HEK293 (cell line): ENCODE measurements around the gene RFX2.

Source experiments
- CTCF ChIA-PET: fragments of 350-600 bp; formaldehyde crosslinking; extraction: SDS; loops from one replicate; lab custom pipeline; 2021; ENCODE audit warnings: antibody characterized with exemption; lab: Yijun Ruan, JAX
- POLR2A ChIA-PET: fragments of 300-600 bp; formaldehyde crosslinking; extraction: SDS; loops from one replicate; lab custom pipeline; 2020; ENCODE audit warnings: antibody characterized with exemption, inconsistent platforms; lab: Yijun Ruan, JAX
- H3K27ac ChIP-seq: fragments of 200-500 bp; sonication (Bioruptor generic); 2 replicates; pipeline ENCODE4 v1.5.1; 2014; ENCODE audit warnings: low read depth, low read length, control low read depth, inconsistent platforms; ENCODE audit errors: extremely low read depth
- H3K36me3 ChIP-seq, 2 experiments: fragments of 200-500 bp in 1 of 2; sonication (Bioruptor generic) in 1 of 2; 1 replicate in 1 of 2; 2 replicates in 1 of 2; pipeline ENCODE4 v1.5.1; 2014 to 2017; ENCODE audit warnings: inconsistent platforms in 2 of 2, low read length in 2 of 2; ENCODE audit not compliant: control insufficient read depth in 2 of 2, insufficient read depth in 1 of 2
- H3K4me1 ChIP-seq: fragments of 200-500 bp; sonication (Bioruptor generic); 2 replicates; pipeline ENCODE4 v1.5.1; 2014; ENCODE audit warnings: mild to moderate bottlenecking, low read length, inconsistent platforms; ENCODE audit not compliant: control insufficient read depth, insufficient read depth
- H3K4me3 ChIP-seq: 2 replicates; pipeline ENCODE4 v1.5.1; 2011; ENCODE audit warnings: low read depth, mild to moderate bottlenecking, control low read depth, low read length, moderate library complexity
- H3K9me3 ChIP-seq: fragments of 200-500 bp; sonication (Bioruptor generic); 2 replicates; pipeline ENCODE4 v1.5.1; 2014; ENCODE audit warnings: low read depth, low read length, inconsistent platforms; ENCODE audit not compliant: control insufficient read depth, insufficient read depth
- BCL11B ChIP-seq: fragments of 450-650 bp; formaldehyde crosslinking; IDR thresholded peaks from 2 replicates; pipeline ENCODE4 v1.5.1; 2016; ENCODE audit warnings: low read depth, missing biosample characterization, missing genetic modification characterization
- CTCF ChIP-seq: fragments of 450-650 bp; formaldehyde crosslinking; IDR thresholded peaks from 2 replicates; pipeline ENCODE4 v1.5.1; 2016; ENCODE audit warnings: missing biosample characterization, missing genetic modification characterization
- FEZF1 ChIP-seq: fragments of 450-650 bp; formaldehyde crosslinking; IDR thresholded peaks from 2 replicates; pipeline ENCODE4 v1.5.1; 2016; ENCODE audit warnings: missing biosample characterization, missing genetic modification characterization
- HIC1 ChIP-seq: fragments of 450-650 bp; formaldehyde crosslinking; IDR thresholded peaks from 2 replicates; pipeline ENCODE4 v1.5.1; 2016; ENCODE audit warnings: missing biosample characterization, missing genetic modification characterization
- IKZF3 ChIP-seq: fragments of 450-650 bp; IDR thresholded peaks from 2 replicates; pipeline ENCODE4 v1.5.0; 2018; ENCODE audit warnings: missing biosample characterization, mild to moderate bottlenecking, missing genetic modification characterization, moderate library complexity
- KLF16 ChIP-seq: fragments of 450-650 bp; formaldehyde crosslinking; IDR thresholded peaks from 2 replicates; pipeline ENCODE4 v1.5.1; 2017; ENCODE audit warnings: missing biosample characterization, missing genetic modification characterization
- ZBTB26 ChIP-seq: fragments of 450-650 bp; formaldehyde crosslinking; optimal IDR thresholded peaks from 2 replicates; pipeline ENCODE3; 2016; ENCODE audit warnings: missing biosample characterization, mild to moderate bottlenecking, missing genetic modification characterization
- ZBTB6 ChIP-seq: fragments of 450-650 bp; formaldehyde crosslinking; IDR thresholded peaks from 2 replicates; pipeline ENCODE4 v1.5.1; 2017; ENCODE audit warnings: missing biosample characterization, missing genetic modification characterization
- ZBTB8A ChIP-seq: fragments of 450-650 bp; formaldehyde crosslinking; IDR thresholded peaks from 2 replicates; pipeline ENCODE4 v1.5.1; 2016; ENCODE audit warnings: missing biosample characterization, missing genetic modification characterization
- ZEB2 ChIP-seq: fragments of 450-650 bp; formaldehyde crosslinking; IDR thresholded peaks from 2 replicates; pipeline ENCODE4 v1.5.1; 2016; ENCODE audit warnings: missing biosample characterization, missing genetic modification characterization
- ZFP37 ChIP-seq: fragments of 450-650 bp; formaldehyde crosslinking; IDR thresholded peaks from 2 replicates; pipeline ENCODE4 v1.5.1; 2016; ENCODE audit warnings: missing biosample characterization, missing genetic modification characterization
- ZFP41 ChIP-seq: fragments of 450-650 bp; formaldehyde crosslinking; IDR thresholded peaks from 2 replicates; pipeline ENCODE4 v1.5.1; 2016; ENCODE audit warnings: missing biosample characterization, missing genetic modification characterization, borderline replicate concordance
- ZIC2 ChIP-seq: fragments of 450-650 bp; formaldehyde crosslinking; IDR thresholded peaks from 2 replicates; pipeline ENCODE4 v1.5.1; 2016; ENCODE audit warnings: missing biosample characterization, missing genetic modification characterization
- ZNF18 ChIP-seq: fragments of 450-650 bp; formaldehyde crosslinking; IDR thresholded peaks from 2 replicates; pipeline ENCODE4 v1.5.1; 2016; ENCODE audit warnings: missing biosample characterization, missing genetic modification characterization
- ZNF214 ChIP-seq: fragments of 450-650 bp; formaldehyde crosslinking; IDR thresholded peaks from 2 replicates; pipeline ENCODE4 v1.5.1; 2017; ENCODE audit warnings: missing biosample characterization, mild to moderate bottlenecking, missing genetic modification characterization, borderline replicate concordance
- ZNF302 ChIP-seq: fragments of 450-650 bp; formaldehyde crosslinking; IDR thresholded peaks from 2 replicates; pipeline ENCODE4 v1.5.1; 2016; ENCODE audit warnings: missing biosample characterization, missing genetic modification characterization, low read depth
- ZNF324 ChIP-seq: fragments of 450-650 bp; formaldehyde crosslinking; IDR thresholded peaks from 2 replicates; pipeline ENCODE4 v1.5.1; 2016; ENCODE audit warnings: missing biosample characterization, missing genetic modification characterization
- ZNF341 ChIP-seq: fragments of 450-650 bp; formaldehyde crosslinking; IDR thresholded peaks from 2 replicates; pipeline ENCODE4; 2016; ENCODE audit warnings: low read depth, missing biosample characterization, missing genetic modification characterization
- ZNF398 ChIP-seq: fragments of 450-650 bp; formaldehyde crosslinking; IDR thresholded peaks from 2 replicates; pipeline ENCODE4 v1.5.1; 2017; ENCODE audit warnings: missing biosample characterization, missing genetic modification characterization
- ZNF548 ChIP-seq: fragments of 450-650 bp; formaldehyde crosslinking; IDR thresholded peaks from 2 replicates; pipeline ENCODE4 v1.5.1; 2016; ENCODE audit warnings: missing biosample characterization, missing genetic modification characterization
- ZNF76 ChIP-seq: fragments of 450-650 bp; formaldehyde crosslinking; IDR thresholded peaks from 2 replicates; pipeline ENCODE4; 2016; ENCODE audit warnings: low read depth, missing biosample characterization, missing genetic modification characterization, borderline replicate concordance
- ZNF777 ChIP-seq: fragments of 450-650 bp; formaldehyde crosslinking; IDR thresholded peaks from 2 replicates; pipeline ENCODE4 v1.5.1; 2017; ENCODE audit warnings: missing biosample characterization, missing genetic modification characterization, borderline replicate concordance
- ZNF837 ChIP-seq: fragments of 450-650 bp; formaldehyde crosslinking; IDR thresholded peaks from 2 replicates; pipeline ENCODE4 v1.5.1; 2016; ENCODE audit warnings: missing biosample characterization, missing genetic modification characterization
- ZNF843 ChIP-seq: fragments of 450-650 bp; formaldehyde crosslinking; IDR thresholded peaks from 2 replicates; pipeline ENCODE4 v1.5.1; 2016; ENCODE audit warnings: missing biosample characterization, missing genetic modification characterization

Gene RFX2

GRCh38 chr19:5967571-5967970, 142.7 kb downstream of the RFX2 start:
- H3K4me3 ChIP-seq = no peak overlapping the region
- peaks cover 11% of the 10 kb centered on the region for H3K4me1 ChIP-seq
- ChIA-PET POLR2A (interaction anchor here (0.7 to 2.2 kb wide), 4 partner anchors 11 to 187 kb away, joined by 3 to 13 read pairs (median 4); partner anchors contain the start of gene RANBP3), CTCF (interaction anchor here (0.6 to 7.1 kb wide), 27 partner anchors 8 to 688 kb away, joined by 3 to 63 read pairs (median 4); partner anchors contain the start of genes NRTN and RANBP3)
- H3K27ac ChIP-seq = peak overlapping the region; percentile 52; the same call in 1 of the 2 replicates
- peaks cover 0 to 37% of the 10 kb centered on the region in 2 experiments; a peak in 1 of 3 replicates for H3K36me3 ChIP-seq
- no peaks in the 10 kb centered on the region for H3K9me3 ChIP-seq
- TF ChIP-seq ZNF214 (tag by site-specific recombination) = no peak
- TF ChIP-seq ZEB2 (tag by site-specific recombination) = no peak
- no peak for TF ChIP-seq ZNF837 (tag by site-specific recombination)
- TF ChIP-seq BCL11B (tag by site-specific recombination) = no peak
- no peak for TF ChIP-seq ZNF324 (tag by site-specific recombination)
- TF ChIP-seq FEZF1 = no peak
- TF ChIP-seq ZIC2 (tag by site-specific recombination) = no peak
- TF ChIP-seq ZNF76 (tag by site-specific recombination) = no peak
- no peak for TF ChIP-seq ZNF843 (tag by site-specific recombination)

- no peak overlapping the region for H3K27ac ChIP-seq
- H3K4me3 ChIP-seq = no peak overlapping the region
- H3K36me3 ChIP-seq = peaks cover 0 to 31% of the 10 kb centered on the region in 2 experiments; a peak in 1 of 3 replicates
- peaks cover 15% of the 10 kb centered on the region for H3K4me1 ChIP-seq
- H3K9me3 ChIP-seq = no peaks in the 10 kb centered on the region
- ChIA-PET POLR2A (interaction anchor here (2.2 kb wide), 2 partner anchors 10 to 11 kb away, joined by 10 to 13 read pairs; partner anchors contain the start of gene RANBP3), CTCF (interaction anchor here (0.6 to 7.1 kb wide), 13 partner anchors 10 to 173 kb away, joined by 3 to 63 read pairs (median 8); partner anchors contain the start of gene RANBP3)
- TF ChIP-seq KLF16 (tag by site-specific recombination) (no peak), ZNF777 (tag by site-specific recombination) (no peak), IKZF3 (tag by site-specific recombination) (no peak), CTCF (tag by site-specific recombination) (no peak), ZIC2 (tag by site-specific recombination) (no peak), HIC1 (tag by site-specific recombination) (no peak), ZNF341 (no peak), ZFP41 (tag by site-specific recombination) (no peak), ZBTB26 (tag by site-specific recombination) (no peak), ZNF302 (tag by site-specific recombination) (no peak), ZNF548 (tag by site-specific recombination) (no peak), ZBTB8A (no peak), ZFP37 (tag by site-specific recombination) (no peak), ZBTB6 (tag by site-specific recombination) (no peak), ZNF398 (no peak), ZEB2 (tag by site-specific recombination) (no peak), ZNF18 (tag by site-specific recombination) (no peak)
Measured at GRCh38 chr19:5966941-5967340, 143.4 kb downstream of the RFX2 start.
